ENCODE data around the gene F2. TPM values are rescaled to one million over a fixed set of nuclear protein-coding genes. Genes with fewer than 3 reads are reported as not detected.
A peak's percentile ranks its signal among the peaks of the same experiment; 100 is the strongest.

Gene F2
- total and polyA plus RNA-seq, 2 of the 13 experiments (the other 11 are each of a cell fraction or from before 2014, with no cell fraction given): 330 to 801 TPM

GRCh38 chr11:46726206-46726862 is 7.3 kb downstream of the F2 start (continued):
- no peak for TF ChIP-seq GZF1 (CRISPR knock-in tag; IDR thresholded peaks at IDR 0.05)
- 0 out of 2 replicates have a peak, but pooled peaks have one; percentile 15 for TF ChIP-seq FOXC1 (CRISPR knock-in tag; IDR thresholded peaks at IDR 0.05; ENCODE audit: borderline replicate concordance)
- TF ChIP-seq ZNF687 (CRISPR knock-in tag; IDR thresholded peaks at IDR 0.05): peak; percentile 24; the same call in 1 of the 2 replicates
- TF ChIP-seq NONO (IDR thresholded peaks at IDR 0.05): no peak
- peak; percentile 15; the same call in 1 of the 2 replicates for TF ChIP-seq NONO (CRISPR knock-in tag; conservative IDR thresholded peaks at IDR 0.05)
- no peak for TF ChIP-seq REL (CRISPR knock-in tag; conservative IDR thresholded peaks at IDR 0.05)
- no peak for TF ChIP-seq ATAD3A (CRISPR knock-in tag; IDR thresholded peaks at IDR 0.05)
- no peak for TF ChIP-seq ZBTB7A (CRISPR knock-in tag; IDR thresholded peaks at IDR 0.05)
- no peak for TF ChIP-seq KDM6A (CRISPR knock-in tag; IDR thresholded peaks at IDR 0.05; ENCODE audit: low read depth)
- TF ChIP-seq AGO2 (optimal IDR thresholded peaks at IDR 0.05; ENCODE audit: low read depth, low read length): peak; percentile 90
- no peak for TF ChIP-seq ARNTL (CRISPR knock-in tag; IDR thresholded peaks at IDR 0.05)
- 0 out of 2 replicates have a peak, but pooled peaks have one; percentile 22 for TF ChIP-seq SRY (CRISPR knock-in tag; IDR thresholded peaks at IDR 0.05)
- TF ChIP-seq FIP1L1 (IDR thresholded peaks at IDR 0.05; ENCODE audit: borderline replicate concordance, insufficient read depth, low read depth, low read length): no peak
- TF ChIP-seq PBX2 (CRISPR knock-in tag; IDR thresholded peaks at IDR 0.05): no peak
- no peak for TF ChIP-seq MTA1 (CRISPR knock-in tag; IDR thresholded peaks at IDR 0.05; ENCODE audit: borderline replicate concordance)
- no peak for TF ChIP-seq GFI1 (CRISPR knock-in tag; IDR thresholded peaks at IDR 0.05; ENCODE audit: borderline replicate concordance)
